A549 (cell line): ENCODE results near the gene RUVBL2. TPM values are rescaled to one million over a fixed set of nuclear protein-coding genes. Genes with fewer than 3 reads are reported as not detected.

Experiments used
- ATAC-seq, 2 experiments: fragments of 200-7000 bp in 1 of 2; fragments of >200 bp in 1 of 2; cut with Nextera tagmentation in 1 of 2; cut with Tn5 transposase in 1 of 2; 3 replicates each; pipeline versions ENCODE4 v1.8.0 to v1.9.1; 2018 to 2020; ENCODE audit warnings: mild to moderate bottlenecking in 1 of 2, moderate library complexity in 1 of 2
- CTCF ChIA-PET: fragments of 300-600 bp; sonication (Branson Sonifier 250); formaldehyde crosslinking; extraction: SDS; loops from one replicate; lab custom pipeline; 2021; ENCODE audit warnings: antibody characterized with exemption, inconsistent platforms; lab: Yijun Ruan, JAX
- POLR2A ChIA-PET: fragments of 350-600 bp; formaldehyde crosslinking; extraction: SDS; loops from one replicate; lab custom pipeline; 2021; ENCODE audit warnings: antibody characterized with exemption, inconsistent platforms; lab: Yijun Ruan, JAX
- DNase-seq, 2 experiments: peaks; one replicate each; pipeline versions ENCODE4 v3.0.0 to v3.0.0-alpha.2; 2011 to 2016; ENCODE audit warnings: low read depth in 1 of 2, low spot score in 1 of 2
- FAIRE-seq: peaks from 2 replicates; lab custom pipeline; 2011; peaks lifted over from hg19 to GRCh38; lab: Jason Lieb, UNC
- H3K27ac ChIP-seq, 2 experiments: fragments of >200 bp; sonication (Bioruptor Twin); formaldehyde crosslinking; 3 replicates each; pipeline ENCODE4 v1.5.1; 2016 to 2017
- H3K4me1 ChIP-seq: fragments of >200 bp; sonication (Bioruptor Twin); formaldehyde crosslinking; 3 replicates; pipeline ENCODE4 v1.6.1; 2016
- H3K4me2 ChIP-seq: fragments of >200 bp; sonication (Bioruptor Twin); formaldehyde crosslinking; 3 replicates; pipeline ENCODE4 v1.6.1; 2016
- H3K4me3 ChIP-seq: fragments of >200 bp; sonication (Bioruptor Twin); formaldehyde crosslinking; 3 replicates; pipeline ENCODE4 v1.5.1; 2016
- H3K9me3 ChIP-seq: fragments of >200 bp; sonication (Bioruptor Twin); formaldehyde crosslinking; 3 replicates; pipeline ENCODE4 v1.6.1; 2016
- ATOH8 ChIP-seq: fragments of 250-450 bp; sonication (Bioruptor Pico); IDR thresholded peaks from 2 replicates; pipeline ENCODE4 v1.5.0; 2020; ENCODE audit warnings: low read depth, mild to moderate bottlenecking, moderate library complexity
- BCL3 ChIP-seq: fragments of >200 bp; sonication (Bioruptor Twin); formaldehyde crosslinking; IDR thresholded peaks from 3 replicates; pipeline ENCODE4 v1.6.1; 2016
- CBX8 ChIP-seq: fragments of 200-600 bp; sonication (generic); IDR thresholded peaks from 2 replicates; pipeline ENCODE4 v1.6.1; 2016
- CHD2 ChIP-seq: fragments of 150-350 bp; IDR thresholded peaks from 2 replicates; pipeline ENCODE4 v1.6.1; 2014; ENCODE audit warnings: low read length; ENCODE audit not compliant: partially characterized antibody
- CHD4 ChIP-seq: fragments of 200-600 bp; sonication (generic); IDR thresholded peaks from 2 replicates; pipeline ENCODE4 v1.6.1; 2016; ENCODE audit warnings: antibody characterized with exemption, mild to moderate bottlenecking, borderline replicate concordance
- EHMT2 ChIP-seq: fragments of 200-600 bp; sonication (generic); IDR thresholded peaks from 2 replicates; pipeline ENCODE4 v1.6.1; 2016; ENCODE audit warnings: antibody characterized with exemption, low read depth, mild to moderate bottlenecking, moderate library complexity
- GATA3 ChIP-seq: IDR thresholded peaks from 2 replicates; pipeline ENCODE4 v1.6.1; 2012; ENCODE audit warnings: borderline replicate concordance
- HEYL ChIP-seq: fragments of 250-450 bp; sonication (Bioruptor Pico); IDR thresholded peaks from 2 replicates; pipeline ENCODE4 v1.8.0; 2021; ENCODE audit warnings: mild to moderate bottlenecking, moderate library complexity
- HOXA7 ChIP-seq: fragments of 250-450 bp; sonication (Bioruptor Pico); IDR thresholded peaks from 2 replicates; pipeline ENCODE4 v1.5.0; 2020; ENCODE audit warnings: mild to moderate bottlenecking, moderate library complexity
- HOXB13 ChIP-seq: fragments of 250-450 bp; sonication (Bioruptor Pico); IDR thresholded peaks from 2 replicates; pipeline ENCODE4 v1.5.0; 2020; ENCODE audit warnings: low read depth, mild to moderate bottlenecking, moderate library complexity
- HOXB5 ChIP-seq: fragments of 250-450 bp; sonication (Bioruptor Pico); IDR thresholded peaks from 2 replicates; pipeline ENCODE4 v1.5.0; 2020; ENCODE audit warnings: mild to moderate bottlenecking, moderate library complexity
- JUN ChIP-seq, 2 experiments: fragments of >200 bp; sonication (Bioruptor Twin); formaldehyde crosslinking; IDR thresholded peaks; 2 replicates in 1 of 2; 3 replicates in 1 of 2; pipeline ENCODE4 v1.6.1; 2016 to 2017
- KDM5A ChIP-seq: fragments of 200-600 bp; sonication (generic); IDR thresholded peaks from 2 replicates; pipeline ENCODE4 v1.6.1; 2016; ENCODE audit warnings: antibody characterized with exemption, mild to moderate bottlenecking
- MAFK ChIP-seq: fragments of 450-650 bp; IDR thresholded peaks from 2 replicates; pipeline ENCODE4 v1.6.1; 2014; ENCODE audit not compliant: partially characterized antibody
- MYC ChIP-seq: IDR thresholded peaks from 2 replicates; pipeline ENCODE4 v1.6.1; 2012; ENCODE audit warnings: mild to moderate bottlenecking, inconsistent platforms, low read length, improper control_type of control experiment, borderline replicate concordance
- RAD21 ChIP-seq, 2 experiments: fragments of >200 bp in 1 of 2; sonication (Bioruptor Twin) in 1 of 2; formaldehyde crosslinking in 1 of 2; IDR thresholded peaks in 1 of 2; conservative IDR thresholded peaks in 1 of 2; 2 replicates in 1 of 2; 3 replicates in 1 of 2; pipeline ENCODE4 v1.6.1; 2012 to 2018; ENCODE audit warnings: inconsistent platforms in 1 of 2
- RCOR1 ChIP-seq: fragments of 150-350 bp; IDR thresholded peaks from 2 replicates; pipeline ENCODE4 v1.6.1; 2014; ENCODE audit warnings: antibody characterized with exemption, low read length, low read depth
- RNF2 ChIP-seq: fragments of 200-600 bp; sonication (generic); IDR thresholded peaks from 2 replicates; pipeline ENCODE4 v1.6.1; 2016; ENCODE audit warnings: low read depth, mild to moderate bottlenecking, antibody characterized with exemption, moderate library complexity, borderline replicate concordance
- TFCP2L1 ChIP-seq: fragments of 250-450 bp; sonication (Bioruptor Pico); IDR thresholded peaks from 2 replicates; pipeline ENCODE4 v1.5.0; 2021; ENCODE audit warnings: mild to moderate bottlenecking
- ZC3H11A ChIP-seq: fragments of 450-650 bp; IDR thresholded peaks from 2 replicates; pipeline ENCODE4 v1.6.1; 2014; ENCODE audit warnings: antibody characterized with exemption, mild to moderate bottlenecking
- ZNF302 ChIP-seq: fragments of 250-450 bp; sonication (Bioruptor Pico); IDR thresholded peaks from 2 replicates; pipeline ENCODE4 v1.9.0; 2021; ENCODE audit warnings: inconsistent platforms, mild to moderate bottlenecking, moderate library complexity
- ZSCAN20 ChIP-seq: fragments of 250-450 bp; sonication (Bioruptor Pico); IDR thresholded peaks from 2 replicates; pipeline ENCODE4 v1.8.0; 2022; ENCODE audit warnings: mild to moderate bottlenecking, moderate library complexity
- WGBS: methylation state at CpG from one replicate; pipeline ENCODE4 v1.1.6; 2017; ENCODE audit errors: missing lambda C conversion rate; 5-methylcytosine and 5-hydroxymethylcytosine counted together
- polyA plus RNA-seq, 4 experiments: library from polyadenylated mRNA; depleted of rRNA in 3 of 4; stranded (reverse); fragments of >200 nt; fragmentation: RNase III in 1 of 4; extraction: RNeasy Plus Mini Kit Qiagen cat#74134 plus additional on column Dnase treatment in 1 of 4; gene quantifications; 2 replicates in 3 of 4; 3 replicates in 1 of 4; pipeline ENCODE4 v1.2.3, GENCODE V29; 2011 to 2017
- TF ChIP-seq, protein P1 (sequence below): IDR thresholded peaks from 2 replicates; pipeline ENCODE4 v1.6.1; 2012; ENCODE audit warnings: low read depth, borderline replicate concordance
- TF ChIP-seq, protein P2 (sequence below): IDR thresholded peaks from 2 replicates; pipeline ENCODE4 v1.6.1; 2012

Gene RUVBL2
- polyA plus RNA-seq, 2 of the 4 experiments (the other 2 are of a cell fraction), result 186 to 225 TPM

DNA sequence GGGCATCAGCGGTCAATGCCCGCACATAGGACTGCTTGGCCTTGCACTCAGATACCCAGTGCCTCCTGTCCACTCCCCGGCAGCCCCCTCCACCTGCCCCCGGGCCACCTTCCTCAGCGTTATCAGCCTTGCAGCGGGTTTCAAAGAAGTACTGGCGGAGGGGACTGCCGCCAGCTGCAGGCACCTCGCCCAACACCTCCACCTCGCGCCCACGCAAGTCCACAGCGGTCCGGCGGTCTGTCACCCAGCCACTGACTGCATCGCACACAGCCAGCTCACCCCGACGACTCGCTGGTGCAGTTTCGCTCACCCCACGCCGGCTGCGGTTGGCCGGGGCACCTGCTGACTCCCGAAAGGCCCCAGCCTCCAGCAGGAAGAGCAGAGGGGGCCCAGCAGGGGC, 67.8 kb downstream of the RUVBL2 start:
- FAIRE-seq (no peak), DNase-seq (no peak), ATAC-seq (no peak)
- ChIA-PET POLR2A (interaction anchor here (0.7 kb wide), 1 partner anchor 8 kb away, joined by 3 read pairs; no protein-coding TSS in a partner anchor), CTCF (interaction anchor here (1.0 to 7.3 kb wide), 8 partner anchors 11 to 273 kb away, joined by 3 to 96 read pairs (median 8); partner anchors contain the start of genes GYS1, KCNA7 and RUVBL2)
- H3K4me1 ChIP-seq, result peaks cover 29% of the 10 kb centered on the region
- H3K4me2 ChIP-seq, result no peak overlapping the region
- no peak overlapping the region for H3K4me3 ChIP-seq
- WGBS, result 94% methylated on average over 25 of the region's 25 CpGs
- TF ChIP-seq, protein P1, sequence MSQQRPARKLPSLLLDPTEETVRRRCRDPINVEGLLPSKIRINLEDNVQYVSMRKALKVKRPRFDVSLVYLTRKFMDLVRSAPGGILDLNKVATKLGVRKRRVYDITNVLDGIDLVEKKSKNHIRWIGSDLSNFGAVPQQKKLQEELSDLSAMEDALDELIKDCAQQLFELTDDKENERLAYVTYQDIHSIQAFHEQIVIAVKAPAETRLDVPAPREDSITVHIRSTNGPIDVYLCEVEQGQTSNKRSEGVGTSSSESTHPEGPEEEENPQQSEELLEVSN, result no peak
- TF ChIP-seq ATOH8 (CRISPR knock-in tag), result no peak
- TF ChIP-seq MAFK, result no peak
- no peak for TF ChIP-seq CBX8
- TF ChIP-seq HEYL (CRISPR knock-in tag), result no peak
- TF ChIP-seq KDM5A, result no peak
- no peak for TF ChIP-seq HOXB5 (CRISPR knock-in tag)
- TF ChIP-seq JUN (IDR thresholded peaks at IDR 0.05), result no peak
- TF ChIP-seq RCOR1, result no peak
- no peak for TF ChIP-seq BCL3
- no peak for TF ChIP-seq CHD2
- no peak for TF ChIP-seq ZSCAN20
- no peak for TF ChIP-seq GATA3
- TF ChIP-seq HOXA7, result no peak
- TF ChIP-seq HOXB13, result no peak
- TF ChIP-seq RAD21 (conservative IDR thresholded peaks at IDR 0.05 in 1 of 2, IDR thresholded peaks at IDR 0.05 in 1 of 2), result no peak
- TF ChIP-seq MYC, result no peak
- TF ChIP-seq TFCP2L1 (CRISPR knock-in tag), result no peak
- TF ChIP-seq ZC3H11A, result no peak
- no peak overlapping the region for H3K27ac ChIP-seq
- no peaks in the 10 kb centered on the region for H3K9me3 ChIP-seq

DNA sequence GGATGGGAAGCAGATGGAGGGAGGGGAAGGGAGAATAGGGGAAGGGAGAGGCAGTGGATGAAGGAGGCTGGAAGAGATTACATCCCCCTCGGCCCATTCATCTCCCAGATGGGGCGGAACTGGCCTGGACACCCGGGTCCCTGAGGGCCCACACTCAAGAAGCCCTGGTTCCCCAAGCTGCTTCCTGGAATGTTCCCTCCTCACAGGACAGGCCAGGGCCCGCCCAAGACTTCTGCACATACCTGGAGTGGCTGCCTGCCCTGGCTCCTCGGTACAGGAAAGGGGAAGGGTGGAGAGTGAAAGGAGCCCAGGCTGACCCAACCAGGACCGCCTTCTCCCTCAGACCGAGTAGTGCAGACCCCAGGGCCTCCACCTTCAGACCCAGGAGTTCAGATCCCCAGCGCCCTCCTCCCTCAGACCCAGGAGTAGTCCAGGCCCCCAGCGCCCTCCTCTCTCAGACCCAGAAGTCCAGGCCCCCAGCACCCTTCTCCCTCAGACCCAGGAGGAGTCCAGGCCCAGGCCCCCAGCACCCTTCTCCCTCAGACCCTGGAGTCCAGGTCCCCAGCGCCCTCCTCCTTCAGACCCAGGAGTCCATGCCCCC, 70.4 kb downstream of the RUVBL2 start:
- no peak for FAIRE-seq
- CTCF ChIA-PET, result interaction anchor here (0.6 to 2.4 kb wide), 9 partner anchors 8 to 111 kb away, joined by 3 to 9 read pairs (median 5); no protein-coding TSS in a partner anchor

More for the DNA sequence above, 70.4 kb downstream of the RUVBL2 start:
- ATAC-seq, result peak; percentile 30 to 53; a peak in 4 of 6 replicates
- Histone ChIP-seq H3K9me3 (no peaks in the 10 kb centered on the region), H3K4me2 (peak overlapping the region; percentile 89), H3K4me3 (peak overlapping the region; percentile 45), H3K4me1 (peaks cover 18% of the 10 kb centered on the region), H3K27ac (peak overlapping the region; percentile 56 to 82)
- DNase-seq, result no peak
- 59% methylated on average over 10 of the region's 10 CpGs for WGBS
- POLR2A ChIA-PET, result no interaction called here
- TF ChIP-seq ZNF302 (CRISPR knock-in tag) (no peak), EHMT2 (no peak), RNF2 (no peak), CHD4 (no peak)
- TF ChIP-seq, protein P2, sequence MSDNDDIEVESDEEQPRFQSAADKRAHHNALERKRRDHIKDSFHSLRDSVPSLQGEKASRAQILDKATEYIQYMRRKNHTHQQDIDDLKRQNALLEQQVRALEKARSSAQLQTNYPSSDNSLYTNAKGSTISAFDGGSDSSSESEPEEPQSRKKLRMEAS, result no peak
- TF ChIP-seq, protein P1, result no peak
